HG02623 (cell line): ENCODE results near the gene HCLS1.

ENCODE experiments used
- ATAC-seq: cut with Tn5 transposase; IDR thresholded peaks from one replicate; pipeline ENCODE4 v1.9.1; 2021; ENCODE audit warnings: moderate library complexity; ENCODE audit not compliant: unreplicated experiment

HCLS1 gene

DNA sequence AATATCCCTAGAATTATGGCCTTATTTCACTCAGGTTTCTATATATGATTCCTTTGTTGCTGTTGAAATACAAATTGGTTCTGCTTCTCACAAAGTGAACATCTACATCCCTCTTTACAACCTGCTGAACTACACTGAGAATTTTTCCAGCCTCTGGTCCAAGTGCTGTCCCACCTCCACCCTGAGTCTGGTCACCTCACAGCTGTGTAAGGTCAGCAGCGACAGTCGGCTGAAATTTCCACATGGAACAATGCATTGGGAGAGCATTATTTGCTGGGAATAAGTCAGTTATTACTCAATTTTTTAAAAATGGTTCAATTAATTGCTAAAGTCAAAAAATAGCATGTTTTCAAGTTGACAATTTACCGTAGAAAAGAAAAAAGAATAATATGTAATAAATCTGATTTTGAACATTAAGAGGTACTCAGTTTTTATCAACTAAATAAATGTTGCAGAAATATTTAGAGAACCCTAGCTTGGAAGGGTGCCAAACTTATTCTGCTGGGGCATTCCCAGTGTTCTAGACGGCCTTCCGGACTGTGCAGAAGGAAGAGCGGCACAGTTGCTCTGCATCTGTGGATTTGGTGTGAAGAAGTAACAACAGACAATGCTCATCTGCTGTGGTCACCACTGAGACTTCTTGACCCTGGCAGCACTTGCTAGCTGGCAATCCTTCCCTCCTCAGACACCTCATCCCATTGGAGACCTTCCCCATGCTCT lies 1.8 kb downstream of the HCLS1 start:
- ATAC-seq, result no peak

DNA sequence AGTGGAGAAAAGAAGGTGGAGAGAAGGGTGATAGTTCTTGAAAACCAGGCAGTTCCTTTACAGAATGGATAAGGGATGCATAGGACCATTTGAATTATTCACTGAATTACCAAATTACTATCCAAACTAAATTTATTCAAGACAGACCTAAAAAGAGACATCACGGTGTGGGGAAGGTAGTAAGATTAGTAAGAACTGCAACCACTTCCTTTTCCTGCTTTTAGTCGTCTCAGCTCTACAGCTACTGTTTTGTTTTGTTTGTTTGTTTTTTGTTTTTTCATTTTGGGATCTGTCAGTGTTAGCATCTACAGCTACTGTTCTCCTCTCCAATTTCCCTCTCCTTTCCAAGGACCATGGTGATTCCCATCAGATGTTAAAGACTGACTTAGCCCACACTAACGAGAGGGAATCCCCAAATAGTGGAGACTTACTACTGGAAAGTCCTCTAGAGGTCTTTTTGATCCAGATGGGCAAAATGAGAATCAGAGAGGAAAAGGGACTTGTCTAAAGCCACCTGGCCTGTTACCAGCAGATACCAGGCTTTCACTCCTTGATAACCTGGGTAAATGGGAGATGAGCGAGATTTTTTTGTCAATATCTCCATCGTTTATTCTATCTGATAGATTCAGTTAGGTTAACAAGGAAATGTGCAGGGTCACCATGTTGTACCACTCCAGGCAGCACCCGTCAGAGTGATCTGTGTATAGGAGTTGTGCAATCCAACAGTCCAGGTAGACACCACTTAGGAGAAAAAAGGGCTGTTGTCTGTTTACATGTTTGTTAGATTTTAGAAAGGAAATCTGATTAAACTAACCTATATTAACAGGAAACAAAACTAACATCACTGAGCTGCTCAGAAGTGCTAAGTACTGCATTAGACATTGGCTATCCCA lies 6.0 kb downstream of the HCLS1 start:
- peak; percentile 71 for ATAC-seq

DNA sequence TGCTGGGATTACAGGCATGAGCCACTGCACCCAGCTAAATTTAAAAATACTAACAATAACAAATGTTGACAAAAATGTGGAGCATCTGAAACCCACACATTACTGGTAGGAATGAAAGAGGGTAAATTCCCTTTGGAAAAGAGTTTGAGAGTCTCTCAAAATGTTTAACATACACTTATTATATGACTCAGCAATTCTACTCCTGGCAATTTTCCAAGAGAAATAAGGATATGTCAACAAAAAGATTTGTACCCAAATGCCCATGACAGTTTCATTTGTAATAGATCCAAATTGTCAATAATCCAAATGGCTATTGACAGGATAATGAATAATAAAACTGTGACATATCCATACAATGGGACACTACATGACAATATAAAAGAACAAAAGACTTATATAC lies 9.0 kb downstream of the HCLS1 start:
- ATAC-seq, result no peak

DNA sequence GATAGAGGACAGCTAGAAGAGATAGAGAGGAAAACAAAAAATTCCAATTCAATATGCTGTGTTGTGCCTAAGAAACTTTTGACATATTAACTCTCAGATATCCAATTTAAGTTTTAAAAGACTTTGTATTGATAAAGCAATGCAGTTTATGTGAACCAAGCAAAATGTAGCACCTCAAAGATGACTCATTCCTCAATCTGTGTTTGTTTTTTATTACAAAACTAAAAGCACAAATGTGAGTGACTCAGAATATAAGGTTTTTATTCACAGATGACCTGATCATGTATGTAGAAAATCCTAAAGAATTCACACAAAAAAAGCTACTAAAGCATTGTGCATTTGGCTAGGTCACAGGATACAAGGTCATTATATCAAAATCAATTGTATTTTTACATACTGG lies 11.1 kb downstream of the HCLS1 start:
- ATAC-seq, result no peak

DNA sequence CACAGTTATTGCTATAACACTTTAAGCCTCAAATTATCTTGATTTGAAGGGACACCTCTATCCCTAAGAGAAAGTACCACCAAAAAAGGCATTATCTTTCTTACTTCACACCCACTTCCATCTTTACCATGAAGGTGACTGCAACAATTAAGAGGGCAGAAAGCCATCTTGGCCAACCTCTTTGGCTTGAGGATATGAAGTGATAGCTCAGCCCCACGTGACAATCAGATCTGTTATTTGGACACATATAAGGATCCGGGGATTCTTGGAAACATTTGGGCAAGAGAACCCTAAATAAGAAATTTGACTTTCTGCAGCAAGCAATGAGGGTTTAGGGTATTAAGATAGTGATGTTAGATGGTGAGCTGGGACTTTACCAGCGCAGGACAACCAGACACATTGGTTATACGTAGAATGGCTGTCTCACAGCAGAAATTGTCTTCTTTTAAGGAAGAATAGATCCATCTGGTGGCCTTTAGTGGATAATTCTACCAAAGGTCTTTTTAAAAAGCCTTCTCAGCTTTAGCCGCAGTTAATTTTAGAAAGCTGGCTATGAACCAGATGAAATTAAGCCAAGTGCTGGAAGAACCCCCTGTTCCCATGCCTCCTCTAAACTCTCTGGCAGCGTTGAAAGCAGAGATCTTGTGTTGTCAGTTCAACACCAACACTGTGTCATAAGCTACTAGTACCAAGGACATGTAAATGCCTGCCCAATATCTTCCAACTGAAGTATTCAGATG lies 12.3 kb downstream of the HCLS1 start:
- ATAC-seq, result no peak

DNA sequence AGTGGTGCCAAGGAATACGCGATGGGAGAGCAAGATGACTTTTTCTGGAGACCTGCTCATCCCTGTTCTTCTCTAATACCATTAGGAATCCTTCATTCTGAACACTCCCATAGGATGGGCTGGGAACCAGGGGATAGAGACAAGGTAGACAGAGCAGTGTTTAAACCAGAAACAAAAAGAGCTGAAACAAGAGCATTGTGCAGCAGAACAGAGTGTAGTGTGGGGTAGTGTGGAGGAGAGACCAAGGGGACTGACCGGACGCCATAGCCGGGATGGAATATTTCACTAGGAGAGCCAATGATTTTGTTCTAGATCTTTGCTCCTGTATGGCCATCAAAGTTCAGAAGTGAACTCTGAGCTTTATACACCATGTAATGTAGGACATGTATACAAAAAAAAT lies 15.6 kb downstream of the HCLS1 start:
- ATAC-seq, result no peak

DNA sequence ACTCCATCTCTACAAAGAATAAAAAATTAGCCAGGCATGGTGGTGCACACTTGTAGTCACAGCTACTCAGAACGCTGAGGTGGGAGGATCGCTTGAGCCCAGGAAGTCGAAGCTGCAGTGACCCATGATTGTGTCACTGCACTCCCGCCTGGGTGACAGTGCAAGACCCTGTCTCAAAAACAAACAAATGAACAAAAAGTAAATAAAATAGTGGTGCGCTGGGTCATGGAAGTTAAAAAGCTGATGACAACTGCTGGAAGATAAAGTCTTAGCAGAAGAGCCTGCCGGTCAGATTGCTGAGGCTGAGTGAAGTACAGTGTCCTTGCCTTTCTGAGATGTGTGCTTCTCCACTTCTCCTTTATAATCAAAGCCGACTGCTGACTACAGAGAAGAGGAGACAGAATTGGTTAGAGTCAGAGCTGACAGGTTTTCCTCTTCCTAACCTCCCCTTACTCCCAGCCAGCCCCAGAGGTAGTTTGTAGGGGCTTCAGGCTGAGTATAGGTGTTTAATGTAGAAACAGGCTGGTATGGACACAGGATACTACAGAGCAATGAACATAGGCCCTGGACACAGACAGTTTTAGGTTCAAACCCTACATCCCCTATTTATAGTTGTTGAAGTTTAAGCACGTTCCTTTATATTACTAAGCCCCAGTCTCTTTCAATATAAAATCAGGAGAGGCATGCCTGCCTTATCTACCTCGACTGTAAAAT lies 17.9 kb downstream of the HCLS1 start:
- no peak for ATAC-seq

DNA sequence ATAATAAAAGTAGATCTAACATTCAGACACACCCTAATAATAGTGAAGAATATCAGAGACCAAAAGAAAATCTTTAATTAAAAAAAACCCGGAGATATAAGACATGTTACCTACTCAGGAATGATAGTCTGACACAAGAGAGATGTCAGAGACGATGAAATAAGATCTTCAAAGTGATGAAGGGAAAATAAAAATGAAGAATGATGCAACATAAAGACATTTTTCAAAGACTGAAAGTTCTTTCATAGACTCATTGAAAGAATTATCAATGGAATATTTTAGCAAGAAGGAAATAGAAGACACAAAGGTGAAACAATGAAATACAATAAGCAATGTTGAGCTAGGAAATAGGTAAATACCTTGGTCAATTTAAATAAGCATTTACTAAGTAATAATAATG lies 19.6 kb downstream of the HCLS1 start:
- no peak for ATAC-seq

DNA sequence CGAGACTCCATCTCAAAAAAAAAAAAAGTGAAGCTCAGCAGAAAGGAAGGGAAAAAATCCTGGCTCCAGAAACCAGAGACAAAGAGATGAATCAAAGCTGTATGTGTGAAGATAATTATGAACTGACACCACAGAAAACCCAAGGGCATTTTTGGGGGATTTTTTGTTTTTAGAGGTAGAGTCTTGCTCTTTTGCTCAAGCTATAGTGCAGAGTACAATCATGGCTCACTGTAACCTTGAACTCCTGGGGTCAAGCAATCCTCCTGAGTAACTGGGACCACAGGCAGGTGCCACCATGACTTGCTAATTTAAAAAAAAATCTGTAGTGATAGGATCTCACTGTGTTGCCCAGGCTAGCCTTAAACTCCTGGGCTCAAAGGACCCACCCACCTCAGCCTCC lies 22.8 kb downstream of the HCLS1 start:
- ATAC-seq, result no peak

DNA sequence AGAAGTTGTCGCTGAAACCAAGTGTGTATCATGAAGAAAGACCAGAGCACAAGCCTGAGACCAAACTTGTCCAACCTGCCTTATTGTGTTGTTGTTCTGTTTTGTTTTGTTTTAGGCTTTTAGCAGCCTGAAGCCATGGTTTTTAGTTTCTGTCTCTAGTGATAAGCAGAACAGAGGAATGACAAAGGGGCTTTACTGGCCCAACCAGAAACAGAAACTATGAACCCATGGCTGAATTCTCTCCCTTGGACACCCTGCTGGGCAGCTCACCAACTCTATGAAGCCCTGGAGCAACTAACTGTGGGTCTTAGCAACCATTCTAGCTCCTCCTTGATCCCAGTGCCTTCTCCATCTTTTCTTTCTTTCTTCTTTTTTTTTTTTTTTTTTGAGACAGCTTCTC lies 30.3 kb downstream of the HCLS1 start:
- no peak for ATAC-seq

DNA sequence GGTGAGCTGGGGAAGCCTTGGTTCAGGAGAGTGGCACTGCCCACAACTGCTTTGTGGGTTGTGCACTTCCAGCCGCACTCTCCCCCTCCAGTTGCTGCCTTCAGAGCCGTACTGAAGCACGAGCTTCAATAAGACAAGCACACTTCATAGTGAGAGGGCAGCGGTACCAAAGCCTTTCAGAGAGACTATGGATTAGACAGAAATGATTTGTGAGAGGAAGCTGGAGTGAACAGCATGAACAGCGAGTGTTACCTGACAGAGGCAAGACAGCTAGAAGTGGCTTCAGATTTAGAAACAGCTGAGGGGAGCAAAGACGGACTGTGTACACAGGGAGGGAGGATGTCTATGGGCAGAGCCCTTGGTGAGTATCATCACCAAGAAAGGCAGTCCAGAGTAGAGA lies 31.1 kb downstream of the HCLS1 start:
- ATAC-seq, result no peak

DNA sequence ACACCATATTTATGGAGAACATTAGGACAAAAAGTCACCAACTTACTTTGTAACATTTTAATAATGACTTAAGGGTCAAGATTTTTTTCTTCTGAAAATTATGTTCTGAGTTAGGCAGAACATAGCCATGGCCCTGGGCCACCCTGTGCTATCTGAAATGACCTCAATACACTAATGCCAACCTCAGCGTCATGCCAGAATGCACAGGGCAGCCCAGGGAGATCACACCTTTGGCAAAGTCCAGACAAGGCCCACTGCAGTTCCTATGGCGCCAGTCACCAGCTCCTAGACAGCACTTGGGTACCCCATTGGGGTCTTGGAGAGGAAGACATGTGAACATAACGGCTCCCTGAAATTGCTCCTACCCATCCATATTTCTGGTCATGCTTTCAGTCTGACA lies 33.1 kb downstream of the HCLS1 start:
- ATAC-seq, result no peak

DNA sequence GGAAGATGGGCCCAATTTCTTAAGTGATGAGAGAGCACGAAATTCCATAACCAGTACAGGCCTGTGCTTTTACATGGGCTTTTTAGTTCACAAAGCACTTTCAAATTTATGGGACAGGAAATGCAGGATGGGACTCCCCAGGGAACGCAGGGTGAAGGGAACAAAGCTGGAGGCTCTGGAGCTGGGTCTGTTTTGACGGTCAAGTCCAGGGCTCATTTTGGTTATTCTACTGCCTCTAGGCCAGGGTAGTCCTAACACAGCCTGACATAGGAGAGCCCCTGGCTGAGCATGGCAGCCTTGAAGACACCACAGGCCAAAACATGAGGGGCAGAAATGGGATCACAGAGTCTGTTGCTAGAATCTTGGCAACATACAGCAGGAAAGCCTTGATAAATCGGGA lies 33.5 kb downstream of the HCLS1 start:
- no peak for ATAC-seq

DNA sequence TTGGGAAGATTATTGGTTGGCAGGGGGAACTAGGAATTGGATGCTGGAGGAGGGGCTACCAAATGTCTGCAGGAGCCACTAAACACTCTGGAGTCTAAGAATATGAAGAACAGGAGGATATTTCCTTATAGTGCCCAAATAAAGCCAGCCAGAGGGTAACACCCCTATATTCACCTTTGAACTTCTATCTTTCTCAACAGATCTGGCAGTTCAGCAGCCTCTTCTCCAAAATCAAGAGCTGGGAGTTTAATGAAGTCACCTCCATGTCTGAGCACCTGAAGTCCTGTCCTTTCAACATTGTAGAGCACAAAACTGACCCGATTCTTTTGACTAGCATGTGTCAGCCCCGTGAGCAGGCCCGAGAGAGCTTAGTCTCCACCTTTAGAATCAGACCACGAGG lies 34.2 kb downstream of the HCLS1 start:
- no peak for ATAC-seq

DNA sequence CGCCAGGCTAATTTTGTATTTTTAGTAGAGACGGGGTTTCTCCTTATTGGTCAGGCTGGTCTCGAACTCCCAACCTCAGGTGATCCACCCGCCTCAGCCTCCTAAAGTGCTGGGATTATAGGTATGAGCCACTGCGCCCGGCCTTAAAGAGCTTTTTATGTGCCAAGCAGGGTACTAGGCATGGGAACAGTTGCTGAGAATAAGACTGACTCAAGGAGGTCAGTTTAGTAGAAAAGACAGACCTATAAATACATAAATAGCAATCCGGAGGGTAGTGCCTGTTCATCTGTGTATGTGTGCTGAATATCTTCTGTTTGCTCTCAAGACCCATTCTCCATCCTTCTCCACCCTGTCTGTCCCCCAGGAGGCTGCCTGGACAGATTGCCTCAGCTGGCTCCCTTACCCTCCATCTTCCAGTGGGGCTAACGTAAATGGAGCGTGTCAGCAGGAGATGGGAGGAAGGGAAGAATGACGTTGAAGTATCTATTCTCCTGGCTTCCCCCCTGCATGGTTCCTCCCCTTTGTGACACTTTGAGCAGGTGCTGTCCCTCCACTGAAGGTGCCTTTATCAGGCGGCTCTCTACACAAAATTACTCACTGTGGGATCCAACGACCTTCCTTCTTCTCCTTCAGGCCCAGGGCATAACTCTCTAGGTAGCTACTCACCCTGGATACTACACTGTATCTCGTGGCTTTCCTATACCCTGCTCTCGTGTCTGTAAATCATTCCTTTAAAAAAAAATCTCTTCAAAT lies 36.4 kb downstream of the HCLS1 start:
- ATAC-seq, result no peak

DNA sequence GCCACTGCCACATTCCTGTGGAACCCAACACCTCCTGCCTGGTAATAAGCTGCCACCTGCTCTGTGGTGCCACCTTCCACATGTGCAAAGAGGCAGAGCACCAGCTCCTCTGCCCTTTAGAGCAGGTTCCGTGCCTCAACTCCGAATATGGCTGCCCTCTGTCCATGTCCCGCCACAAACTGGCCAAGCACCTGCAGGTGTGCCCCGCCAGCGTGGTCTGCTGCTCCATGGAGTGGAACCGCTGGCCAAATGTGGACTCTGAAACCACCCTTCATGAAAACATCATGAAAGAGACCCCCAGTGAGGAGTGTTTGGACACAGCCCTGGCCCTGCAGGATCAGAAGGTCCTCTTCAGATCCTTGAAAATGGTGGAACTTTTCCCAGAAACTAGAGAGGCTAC lies 39.2 kb downstream of the HCLS1 start:
- no peak for ATAC-seq

DNA sequence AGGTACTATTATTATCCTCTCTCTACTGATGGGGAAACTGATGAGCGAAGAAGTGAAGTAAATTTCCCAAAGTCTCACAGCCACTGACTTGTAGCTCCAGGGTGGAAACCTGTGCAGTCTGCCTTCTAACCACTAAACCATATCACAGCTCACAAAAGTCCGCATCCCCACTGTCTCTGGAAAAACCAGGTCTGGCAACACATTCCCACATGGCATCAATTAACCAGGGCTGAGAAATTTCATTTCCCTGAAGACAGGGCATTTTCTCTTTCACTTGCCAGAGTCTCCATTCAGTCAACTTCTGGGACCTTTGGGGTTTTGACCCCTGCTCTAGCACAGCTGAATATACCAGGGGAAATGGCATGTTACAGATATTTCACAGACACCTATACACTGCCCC lies 41.0 kb downstream of the HCLS1 start:
- no peak for ATAC-seq

DNA sequence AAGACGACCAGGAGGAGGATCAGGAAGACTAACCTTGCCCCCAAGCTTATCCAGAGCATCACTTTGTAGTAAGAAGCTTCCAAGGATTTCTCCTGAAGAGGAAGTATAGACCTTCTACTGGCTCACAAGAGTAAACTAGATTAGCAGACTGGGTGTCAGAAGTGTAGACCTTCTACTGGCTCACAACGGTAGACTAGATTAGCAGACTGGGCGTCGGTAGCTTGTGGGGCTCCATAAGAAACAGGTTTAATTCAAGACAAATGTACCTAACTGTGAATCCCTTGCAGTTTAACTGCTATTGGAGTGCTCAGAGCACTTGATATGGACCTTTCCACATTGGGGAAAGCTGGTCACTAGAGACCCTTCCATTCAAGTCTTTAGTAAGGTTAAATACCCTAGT lies 54.6 kb downstream of the HCLS1 start:
- no peak for ATAC-seq

DNA sequence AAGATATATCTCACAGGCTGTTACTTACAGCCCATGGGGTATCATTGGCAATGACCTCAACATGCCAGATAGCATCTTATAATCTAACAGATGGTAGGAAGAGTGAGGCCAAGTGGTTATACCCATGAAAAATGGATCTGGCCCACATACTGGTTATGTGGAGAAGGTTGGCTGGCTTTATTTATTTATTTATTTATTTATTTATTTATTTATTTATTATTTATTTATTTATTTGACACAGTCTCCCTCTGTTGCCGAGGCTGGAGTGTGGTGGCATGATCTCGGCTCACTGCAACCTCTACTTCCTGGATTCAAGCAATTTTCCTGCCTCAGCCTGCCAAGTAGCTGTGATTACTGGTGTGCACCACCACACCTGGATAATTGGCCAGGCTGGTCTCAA lies 55.9 kb downstream of the HCLS1 start:
- no peak for ATAC-seq

DNA sequence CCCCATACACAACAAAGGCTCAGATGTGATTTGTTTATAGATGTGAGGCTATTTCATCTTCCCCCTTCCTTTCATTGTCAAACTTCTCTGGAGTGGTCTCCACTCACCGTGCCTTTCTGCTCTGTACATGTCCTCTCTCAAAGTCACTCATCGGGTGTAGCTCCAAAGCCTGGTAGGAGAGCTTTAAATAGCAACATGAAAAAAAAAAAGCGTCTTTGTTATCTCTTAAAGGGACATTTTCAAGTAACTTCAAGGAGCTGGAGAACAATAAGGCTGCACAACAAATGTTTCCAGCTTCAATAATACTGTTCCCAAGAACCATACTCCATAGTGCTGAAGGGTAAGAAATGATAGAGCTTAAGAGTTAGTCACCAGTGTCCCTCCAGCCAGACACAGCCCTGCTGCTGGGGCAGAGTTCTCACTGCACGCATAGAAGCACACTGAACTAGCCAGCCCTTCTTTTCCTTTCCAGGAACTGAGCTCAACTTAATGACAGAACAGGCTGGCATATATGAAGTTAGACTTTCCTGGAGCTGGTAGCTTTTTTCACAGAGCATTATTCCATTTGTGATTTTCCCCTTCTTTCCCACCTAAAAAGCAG lies 59.4 kb downstream of the HCLS1 start:
- ATAC-seq, result no peak
